ENCODE results near the gene HCFC1.

The HCFC1 gene

GRCh38 chrX:153971450-153972367 lies at the start of gene HCFC1:
TSS of gene HCFC1 (minus strand) at chrX:153971818. CDS start at chrX:153970840, 978 bp downstream.
- peak; percentile 95 to 96 for DNase-seq

GRCh38 chrX:154021131-154021611 lies 49.6 kb upstream of the HCFC1 start:
- DNase-seq = peak; percentile 57 to 64

GRCh38 chrX:154020536-154021115 lies 49.0 kb upstream of the HCFC1 start:
- DNase-seq = peak in 1 of 2 experiments; percentile 47

GRCh38 chrX:154019633-154020528 lies 48.3 kb upstream of the HCFC1 start, which contains the start of gene IRAK1:
TSS of gene IRAK1 (minus strand) at chrX:154019902. CDS start at chrX:154019812, 90 bp downstream.
- peak; percentile 63 to 73 for DNase-seq

GRCh38 chrX:154019061-154019621 lies 47.5 kb upstream of the HCFC1 start:
- peak; percentile 40 to 52 for DNase-seq

- DNase-seq = no peak
Measured at GRCh38 chrX:154018518-154019060, 47.0 kb upstream of the HCFC1 start.

- DNase-seq = no peak
Measured at GRCh38 chrX:154017766-154018517, 46.3 kb upstream of the HCFC1 start.

GRCh38 chrX:154016366-154017076 lies 44.9 kb upstream of the HCFC1 start:
- no peak for DNase-seq

- DNase-seq = no peak
Measured at GRCh38 chrX:154015581-154016264, 44.1 kb upstream of the HCFC1 start.

GRCh38 chrX:154014429-154015380 lies 43.1 kb upstream of the HCFC1 start:
- no peak for DNase-seq

GRCh38 chrX:154013614-154014360 lies 42.2 kb upstream of the HCFC1 start:
- peak; percentile 62 to 72 for DNase-seq

- DNase-seq = no peak
Measured at GRCh38 chrX:154013001-154013421, 41.4 kb upstream of the HCFC1 start.

- no peak for DNase-seq
Measured at GRCh38 chrX:154012336-154012991, 40.8 kb upstream of the HCFC1 start.

- no peak for DNase-seq
Measured at GRCh38 chrX:154011376-154012335, 40.0 kb upstream of the HCFC1 start.

- DNase-seq = no peak
Measured at GRCh38 chrX:154010330-154011087, 38.9 kb upstream of the HCFC1 start.
